HG02852 (cell line): ENCODE results near the gene FGL2.
A peak's percentile ranks its signal among the peaks of the same experiment; 100 is the strongest.
"Not testable (repeated sequence)": the region's sequence is repeated elsewhere in the genome, so short reads cannot be mapped to it uniquely, and the experiment has no call there.

ENCODE experiments used
- ATAC-seq: cut with Tn5 transposase; IDR thresholded peaks from one replicate; pipeline ENCODE4 v1.9.1; 2021; ENCODE audit warnings: mild to moderate bottlenecking, moderate library complexity; ENCODE audit not compliant: unreplicated experiment

The FGL2 gene

DNA sequence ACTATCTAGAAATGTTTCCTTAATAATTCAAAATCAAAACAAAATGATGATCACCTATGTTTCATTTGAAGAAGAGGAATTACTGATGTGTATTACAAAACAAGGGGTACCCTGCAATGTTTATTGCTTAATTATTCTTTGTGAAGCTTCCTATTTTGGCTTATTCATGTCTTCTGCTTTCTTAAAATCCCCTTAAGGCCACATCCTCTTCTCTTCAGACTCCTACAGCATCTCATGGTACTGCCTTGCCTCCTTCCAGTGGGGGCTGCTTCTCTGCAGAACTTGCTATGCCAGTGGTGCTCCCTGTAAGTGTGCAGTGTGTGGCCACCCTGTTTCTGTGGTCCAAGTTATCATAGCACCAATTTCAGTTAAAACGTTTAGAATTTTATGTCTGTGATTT lies 42.2 kb downstream of the FGL2 start:
- ATAC-seq = peak; percentile 66

DNA sequence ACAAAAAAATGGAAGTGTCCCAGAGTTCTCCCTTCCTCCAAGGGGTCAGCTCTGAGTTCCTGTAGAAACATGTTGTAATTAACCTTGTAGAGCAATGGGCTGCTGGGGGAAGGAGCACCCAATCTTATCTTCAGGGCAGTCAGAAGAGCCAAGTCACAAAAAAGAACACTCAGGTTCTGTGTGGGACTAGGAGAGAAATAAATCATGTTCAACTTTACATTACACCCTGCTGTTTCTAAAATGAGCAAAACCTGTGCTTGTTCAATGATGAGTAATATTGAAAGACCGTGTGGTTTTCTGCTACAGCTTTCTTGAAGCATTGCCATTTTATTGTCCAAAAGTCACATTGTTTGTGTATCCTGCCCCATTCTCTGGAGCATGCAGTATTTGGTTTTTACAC lies 42.6 kb downstream of the FGL2 start:
- peak; percentile 76 for ATAC-seq

DNA sequence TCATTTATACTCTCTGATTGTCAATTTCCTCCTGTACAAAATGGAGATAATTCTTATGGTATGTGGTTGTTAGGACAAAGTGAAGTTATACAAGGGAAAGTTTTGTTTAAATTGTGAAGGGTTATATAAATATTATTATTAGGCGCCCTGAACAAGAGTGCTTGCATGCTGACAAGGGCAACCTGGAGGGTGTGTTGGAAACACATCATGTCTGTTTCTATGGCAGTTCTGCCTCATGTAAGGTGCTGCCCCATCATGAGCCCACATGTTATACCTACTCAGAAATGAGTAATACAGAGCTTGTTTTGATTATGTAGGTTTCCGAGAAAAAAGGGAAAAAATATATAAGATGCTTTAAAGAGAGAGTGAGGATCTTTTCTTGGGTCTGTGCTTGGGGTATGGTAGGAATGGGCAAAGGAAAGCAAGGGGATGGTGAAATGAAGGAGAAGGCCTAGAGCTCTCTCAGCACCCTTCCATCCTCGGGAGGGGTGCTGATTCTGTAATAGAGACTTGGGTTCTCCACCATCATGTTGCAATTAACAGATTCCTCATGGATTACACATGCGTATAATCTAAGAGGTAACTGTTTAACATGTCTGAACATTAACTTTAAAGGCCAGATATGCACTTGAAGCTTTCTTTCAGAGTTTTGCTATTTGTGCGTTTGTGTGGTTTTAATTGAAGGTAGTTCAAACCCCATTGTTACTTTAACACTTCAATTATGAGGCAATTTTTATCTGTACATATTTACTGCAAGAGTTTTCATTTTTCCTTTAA lies 43.8 kb downstream of the FGL2 start:
- not testable (repeated sequence) for ATAC-seq

DNA sequence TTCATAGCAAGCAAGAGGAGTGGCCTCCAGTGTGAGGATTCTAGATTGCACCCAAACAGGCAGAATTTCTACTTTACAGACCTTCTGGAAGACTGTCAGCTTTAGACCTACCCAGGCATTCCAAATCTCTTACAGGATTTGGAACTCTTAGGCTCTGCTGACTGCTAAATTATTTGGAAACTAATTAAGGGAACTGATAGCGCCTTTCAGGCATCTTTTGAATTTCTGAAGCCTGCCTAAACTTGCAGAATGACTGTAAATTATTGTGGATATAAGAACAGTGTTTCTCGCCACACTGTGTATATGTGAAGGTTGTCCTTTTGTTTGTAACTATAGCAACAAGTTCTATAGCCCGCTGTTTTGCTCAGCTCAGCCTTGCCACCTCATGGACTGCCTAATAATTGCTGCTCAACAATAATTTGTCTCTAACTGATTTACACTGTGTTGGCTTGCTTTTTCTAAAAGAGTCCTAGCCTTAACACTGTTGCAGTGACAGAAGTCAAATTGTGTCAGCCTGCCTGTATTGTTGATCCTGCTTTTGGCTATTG lies 44.6 kb downstream of the FGL2 start:
- peak; percentile 44 for ATAC-seq

DNA sequence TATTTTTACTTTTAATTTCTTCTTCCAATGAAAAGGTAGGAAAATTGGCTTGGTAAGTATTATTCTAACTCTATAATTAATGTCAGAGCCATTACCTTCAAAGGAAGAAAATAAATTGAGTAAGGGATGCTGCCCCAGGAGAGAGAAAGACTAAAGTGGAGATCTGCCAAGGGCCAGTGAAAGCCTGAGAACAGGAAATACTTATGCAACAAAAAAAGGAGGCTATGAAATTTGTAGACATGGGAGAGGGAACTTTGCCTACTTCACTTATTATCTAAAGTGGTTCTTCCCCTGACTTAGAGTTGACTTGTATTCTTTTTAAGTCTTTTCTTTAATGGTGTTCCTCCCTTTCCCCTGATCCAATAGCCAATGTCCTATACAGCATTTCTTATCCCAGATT lies 47.4 kb downstream of the FGL2 start:
- ATAC-seq = not testable (repeated sequence)
